NCI-H460 (cell line): ENCODE measurements around the gene MYL11. TPM values are rescaled to one million over a fixed set of nuclear protein-coding genes. Genes with fewer than 3 reads are reported as not detected.

Experiments used
- DNase-seq: peaks from one replicate; pipeline ENCODE4 v3.0.0-alpha.2; 2016; ENCODE audit warnings: low read depth; ENCODE audit errors: extremely low read depth
- small RNA-seq, 2 experiments: library from RNA; depleted of rRNA; stranded (forward); fragments of <200 nt; gene quantifications; one replicate each; pipeline ENCODE3, GENCODE V24; 2014
- total RNA-seq: library from RNA; depleted of rRNA; stranded (reverse); fragments of >200 nt; shearing (Covaris generic); gene quantifications from 2 replicates; pipeline ENCODE4 v1.2.3, GENCODE V29; 2014; rRNA removed

MYL11 gene
- total RNA-seq, 1 experiment from 2014 or later, result not detected

DNA sequence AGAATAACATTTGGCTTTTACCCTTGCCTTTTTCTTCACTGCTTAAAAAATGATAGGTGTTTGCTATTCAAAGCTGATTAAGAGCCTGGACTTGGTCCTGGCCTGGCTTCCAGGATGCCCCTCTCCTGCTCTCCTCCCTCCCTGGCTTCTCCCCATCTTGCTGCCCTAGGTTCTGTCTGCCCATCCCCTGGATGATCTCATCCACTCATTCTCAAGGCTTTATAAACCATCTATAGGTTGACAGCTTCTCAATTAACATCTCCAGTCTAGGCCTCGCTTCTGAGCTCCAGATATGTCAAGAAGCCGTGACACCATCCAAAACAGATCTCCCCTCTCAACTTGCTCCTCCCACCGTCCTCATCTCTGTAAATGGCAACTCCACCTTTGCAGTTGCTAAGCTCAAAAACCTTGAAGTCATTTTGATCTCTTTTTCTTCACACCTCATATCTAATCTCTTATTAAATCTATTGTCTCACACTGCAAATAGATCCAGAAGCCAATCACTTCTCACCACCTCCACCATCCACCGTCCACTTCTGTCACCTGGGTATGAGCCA is 41.5 kb downstream of the MYL11 start:
- DNase-seq, result no peak

GRCh38 chr16:30416624-30417528 is 42.3 kb downstream of the MYL11 start:
- DNase-seq, result no peak

DNA sequence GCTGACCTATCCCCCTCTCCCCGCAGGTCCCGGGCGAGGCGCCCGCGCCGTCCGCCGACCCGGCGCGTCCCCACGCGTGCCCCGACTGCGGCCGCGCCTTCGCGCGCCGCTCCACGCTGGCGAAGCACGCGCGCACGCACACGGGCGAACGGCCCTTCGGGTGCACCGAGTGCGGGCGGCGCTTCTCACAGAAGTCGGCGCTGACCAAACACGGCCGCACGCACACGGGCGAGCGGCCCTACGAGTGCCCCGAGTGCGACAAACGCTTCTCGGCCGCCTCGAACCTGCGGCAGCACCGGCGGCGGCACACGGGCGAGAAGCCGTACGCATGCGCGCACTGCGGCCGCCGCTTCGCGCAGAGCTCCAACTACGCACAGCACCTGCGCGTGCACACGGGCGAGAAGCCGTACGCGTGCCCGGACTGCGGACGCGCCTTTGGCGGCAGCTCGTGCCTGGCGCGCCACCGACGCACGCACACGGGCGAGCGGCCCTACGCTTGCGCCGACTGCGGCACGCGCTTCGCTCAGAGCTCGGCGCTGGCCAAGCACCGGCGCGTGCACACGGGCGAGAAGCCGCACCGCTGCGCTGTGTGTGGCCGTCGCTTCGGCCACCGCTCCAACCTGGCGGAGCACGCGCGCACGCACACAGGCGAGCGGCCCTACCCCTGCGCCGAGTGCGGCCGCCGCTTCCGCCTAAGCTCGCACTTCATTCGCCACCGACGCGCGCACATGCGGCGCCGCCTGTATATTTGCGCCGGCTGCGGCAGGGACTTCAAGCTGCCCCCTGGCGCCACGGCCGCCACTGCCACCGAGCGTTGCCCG is 43.1 kb downstream of the MYL11 start:
- DNase-seq, result peak; percentile 94

DNA sequence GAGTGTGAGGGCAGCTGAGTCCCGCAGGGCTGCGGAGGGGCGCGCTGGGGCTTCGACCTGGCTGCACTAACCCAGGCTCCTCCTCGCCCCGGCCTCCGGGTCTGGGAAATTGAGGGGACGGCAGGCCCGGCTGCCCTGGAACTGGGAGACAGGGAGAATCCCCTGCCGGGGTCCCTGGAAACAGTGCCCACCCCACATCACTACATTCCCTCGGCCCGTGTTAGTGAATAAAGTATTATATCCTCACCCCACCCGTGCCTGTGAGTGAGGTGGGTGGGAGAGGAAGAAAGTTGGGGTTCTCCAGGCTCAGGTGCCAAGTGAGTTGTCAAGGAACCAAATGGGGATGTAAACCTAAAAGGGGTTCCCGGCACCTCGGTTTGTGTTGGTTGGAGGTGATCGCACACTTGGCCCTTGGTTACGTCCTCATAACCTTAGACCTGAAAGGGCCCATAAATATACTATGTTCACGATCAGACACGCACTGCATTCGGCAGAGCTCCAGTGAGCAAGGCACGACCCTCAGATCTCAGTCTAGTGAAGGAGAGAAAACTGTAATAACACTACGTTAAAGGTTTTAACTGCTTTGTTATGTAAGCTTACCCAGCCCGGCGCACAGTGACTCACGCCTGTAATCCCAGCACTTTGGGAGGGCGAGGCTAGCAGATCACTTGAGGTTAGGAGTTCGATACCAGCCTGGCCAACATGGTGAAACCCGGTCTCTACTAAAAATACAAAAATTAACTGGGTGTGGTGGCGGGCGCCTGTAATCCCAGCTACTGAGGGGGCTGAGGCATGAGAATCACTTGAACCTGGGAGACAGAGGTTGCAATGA is 44.0 kb downstream of the MYL11 start:
- no peak for DNase-seq

DNA sequence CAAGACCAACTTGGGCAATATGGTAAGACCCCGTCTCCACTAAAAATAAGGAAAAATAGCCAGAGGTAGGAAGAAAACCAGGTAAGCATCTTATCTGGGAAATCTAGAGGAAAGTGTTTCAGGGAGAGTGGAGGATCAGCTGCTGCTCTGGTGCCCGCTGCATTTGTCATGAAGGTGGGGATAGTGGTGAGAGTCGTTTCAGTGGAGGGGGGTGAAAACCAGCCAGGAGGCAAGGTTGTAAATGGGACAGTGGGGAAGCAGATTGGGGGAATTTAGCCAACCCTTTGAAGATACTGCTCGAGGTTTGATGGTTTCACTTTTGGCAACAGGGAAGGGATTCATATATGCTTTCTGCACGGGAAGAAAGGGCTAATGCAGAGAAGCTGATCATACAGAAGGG is 46.4 kb downstream of the MYL11 start:
- no peak for DNase-seq

Small RNA genes within 50 kb of the gene (small RNA-seq; reads per million reads assigned to genes)
- 2.0 to 3.8 reads per million in 2 experiments for gene RF00406

Other genes starting within 250 kb of the MYL11 start
- 0.64 TPM in 1 of 2 replicates, not detected in the other for gene CORO1A, start 191.2 kb upstream of the MYL11 start, total RNA-seq
- gene BOLA2B, start 181.1 kb upstream of the MYL11 start, total RNA-seq, result 60.8 and 85.7 TPM in 2 replicates
- gene SLX1A, start 180.9 kb upstream of the MYL11 start, total RNA-seq, result 31.4 and 35.7 TPM in 2 replicates
- gene SULT1A3, start 175.5 kb upstream of the MYL11 start, total RNA-seq, result 2.8 and 4.4 TPM in 2 replicates
- gene NPIPB13, start 126.3 kb upstream of the MYL11 start, total RNA-seq, result 1.1 and 2.8 TPM in 2 replicates
- gene CD2BP2, start 19.5 kb upstream of the MYL11 start, total RNA-seq, result 36.5 and 39.0 TPM in 2 replicates
- 12.3 and 13.2 TPM in 2 replicates for gene TBC1D10B, start 4.3 kb upstream of the MYL11 start, total RNA-seq
- gene SEPTIN1, start 7.8 kb downstream of the MYL11 start, total RNA-seq, result 0.26 TPM in 1 of 2 replicates, not detected in the other
- gene ZNF48, start 20.6 kb downstream of the MYL11 start, total RNA-seq, result 8.3 and 8.4 TPM in 2 replicates
- gene ZNF771, start 32.8 kb downstream of the MYL11 start, total RNA-seq, result 6.2 and 6.4 TPM in 2 replicates
- 29.9 and 35.9 TPM in 2 replicates for gene DCTPP1, start 55.2 kb downstream of the MYL11 start, total RNA-seq
- gene SEPHS2, start 71.1 kb downstream of the MYL11 start, total RNA-seq, result 22.2 and 25.5 TPM in 2 replicates
- not detected in 2 replicates for gene ITGAL, start 97.9 kb downstream of the MYL11 start, total RNA-seq
- 37.7 and 39.0 TPM in 2 replicates for gene ZNF768, start 151.8 kb downstream of the MYL11 start, total RNA-seq
- 6.2 and 6.6 TPM in 2 replicates for gene ZNF747, start 160.1 kb downstream of the MYL11 start, total RNA-seq
- 7.7 and 8.5 TPM in 2 replicates for gene ZNF764, start 183.6 kb downstream of the MYL11 start, total RNA-seq
- 5.8 and 7.7 TPM in 2 replicates for gene ZNF688, start 196.9 kb downstream of the MYL11 start, total RNA-seq
- gene ZNF785, start 210.9 kb downstream of the MYL11 start, total RNA-seq, result 0.14 and 0.45 TPM in 2 replicates
- gene ZNF689, start 235.6 kb downstream of the MYL11 start, total RNA-seq, result 8.2 and 10.0 TPM in 2 replicates